OCI-LY7 (cell line): Measurements from ENCODE around the gene MED25. TPM values are rescaled to one million over a fixed set of nuclear protein-coding genes. Genes with fewer than 3 reads are reported as not detected.
A peak's percentile ranks its signal among the peaks of the same experiment; 100 is the strongest.

Experiments
- BruUV-seq: library from RNA; stranded (reverse); fragments of 400-500 nt; replicated peaks from 2 replicates; lab custom pipeline; 2021; lab: Mats Ljungman, UMichigan
- CTCF ChIA-PET: fragments of 300-600 bp; sonication (Branson Sonifier 250); formaldehyde crosslinking; loops from one replicate; lab custom pipeline; 2022; ENCODE audit warnings: antibody characterized with exemption; ENCODE audit not compliant: unreplicated experiment; lab: Charles Lee
- POLR2A ChIA-PET: fragments of 300-600 bp; sonication (Branson Sonifier 250); formaldehyde crosslinking; loops from one replicate; lab custom pipeline; 2022; ENCODE audit warnings: antibody characterized with exemption; lab: Charles Lee
- DNase-seq: peaks from one replicate; pipeline ENCODE4 v3.0.0-alpha.2; 2015; ENCODE audit warnings: low spot score
- H2AFZ ChIP-seq: fragments of 200-600 bp; sonication (generic), shearing (Covaris generic); 2 replicates; pipeline ENCODE4 v1.6.1; 2014; ENCODE audit warnings: mild to moderate bottlenecking, antibody characterized with exemption, low read length, moderate library complexity
- H3K27ac ChIP-seq: fragments of 200-600 bp; sonication (generic); 2 replicates; pipeline ENCODE4 v1.5.1; 2014; ENCODE audit warnings: mixed run types, low read depth, mild to moderate bottlenecking, moderate library complexity, low read length, inconsistent platforms; ENCODE audit not compliant: poor library complexity, severe bottlenecking
- H3K36me3 ChIP-seq: fragments of 200-600 bp; sonication (generic); 2 replicates; pipeline ENCODE4 v1.6.1; 2014; ENCODE audit warnings: mild to moderate bottlenecking, antibody characterized with exemption, low read length, moderate library complexity, mixed read lengths; ENCODE audit not compliant: insufficient read depth
- H3K4me1 ChIP-seq: fragments of 200-600 bp; sonication (generic); 2 replicates; pipeline ENCODE4 v1.5.1; 2014; ENCODE audit warnings: mild to moderate bottlenecking, low read length; ENCODE audit not compliant: insufficient read depth, poor library complexity, severe bottlenecking
- H3K4me2 ChIP-seq: fragments of 200-600 bp; sonication (generic); 2 replicates; pipeline ENCODE4 v1.6.1; 2014; ENCODE audit warnings: mild to moderate bottlenecking, low read length
- H3K4me3 ChIP-seq: fragments of 200-600 bp; sonication (generic); 2 replicates; pipeline ENCODE4 v1.5.1; 2014; ENCODE audit warnings: mild to moderate bottlenecking, low read depth, low read length; ENCODE audit not compliant: poor library complexity, severe bottlenecking
- H3K79me2 ChIP-seq: fragments of 200-600 bp; sonication (generic); 2 replicates; pipeline ENCODE4 v1.6.1; 2016; ENCODE audit warnings: low read depth, mild to moderate bottlenecking, low read length, moderate library complexity, mixed read lengths; ENCODE audit not compliant: insufficient read depth
- H3K9me2 ChIP-seq: fragments of 200-600 bp; sonication (generic); 2 replicates; pipeline ENCODE4 v1.6.1; 2016; ENCODE audit warnings: mild to moderate bottlenecking, low read length, mixed read lengths; ENCODE audit not compliant: insufficient read depth
- H3K9me3 ChIP-seq: fragments of 200-600 bp; sonication (generic); 2 replicates; pipeline ENCODE4 v1.6.1; 2014; ENCODE audit warnings: mild to moderate bottlenecking, mixed run types, low read length, mixed read lengths
- H4K20me1 ChIP-seq: fragments of 200-600 bp; sonication (generic); 2 replicates; pipeline ENCODE4 v1.6.1; 2014; ENCODE audit warnings: mild to moderate bottlenecking, antibody characterized with exemption, low read length, moderate library complexity, mixed read lengths; ENCODE audit not compliant: insufficient read depth
- EZH2phosphoT487 ChIP-seq: fragments of 200-600 bp; sonication (generic); IDR thresholded peaks from 2 replicates; pipeline ENCODE4 v1.6.1; 2018; ENCODE audit warnings: low read depth, borderline replicate concordance, mild to moderate bottlenecking, mixed run types, antibody characterized with exemption, low read length, moderate library complexity, mixed read lengths
- intact Hi-C: fragments of 100-400 bp; cut with micrococcal nuclease; formaldehyde crosslinking; loops from one replicate; pipeline ENCODE4 v1.10.0; 2022; ENCODE audit not compliant: unreplicated experiment
- total RNA-seq, 2 experiments: library from RNA; depleted of rRNA in 1 of 2; stranded (reverse); fragments of >200 nt in 1 of 2; shearing (Covaris generic) in 1 of 2; gene quantifications; 2 replicates each; pipeline ENCODE4 v1.2.3, GENCODE V29; 2014 to 2022
- TF ChIP-seq, protein P1 (sequence below): fragments of 200-600 bp; sonication (generic); conservative IDR thresholded peaks from 2 replicates; pipeline ENCODE4 v1.5.1; 2014; ENCODE audit warnings: mild to moderate bottlenecking, antibody characterized with exemption, low read length, moderate library complexity, mixed read lengths

MED25 gene
- total RNA-seq, 2 experiments from 2014 or later: 85.1 to 111 TPM

DNA sequence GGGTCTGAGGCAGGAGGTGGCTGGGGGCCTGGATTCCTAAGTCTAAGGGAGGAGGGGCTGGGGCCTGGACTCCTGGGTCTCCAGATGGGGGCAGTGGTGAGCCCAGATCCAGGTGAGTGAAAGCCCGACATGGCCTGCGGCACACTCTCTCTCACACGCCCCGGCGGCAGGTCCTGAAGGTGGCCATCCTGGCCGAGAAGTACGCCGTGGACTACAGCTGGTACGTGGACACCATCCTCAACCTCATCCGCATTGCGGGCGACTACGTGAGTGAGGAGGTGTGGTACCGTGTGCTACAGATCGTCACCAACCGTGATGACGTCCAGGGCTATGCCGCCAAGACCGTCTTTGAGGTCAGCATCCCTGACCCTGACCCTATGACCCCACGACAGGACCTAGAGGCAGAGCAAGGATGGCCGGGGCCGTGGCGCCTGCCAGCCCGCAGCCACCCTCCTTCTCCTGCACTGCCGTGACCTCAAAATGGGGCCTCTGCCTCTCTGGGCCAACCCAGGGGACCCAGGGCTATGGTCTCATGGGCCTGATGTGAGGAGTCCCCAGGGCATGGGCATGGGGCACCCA is 18.2 kb upstream of the MED25 start:
- no peak overlapping the region for H3K27ac ChIP-seq
- no peak overlapping the region for H3K4me3 ChIP-seq
- H3K79me2 ChIP-seq: no peaks in the 10 kb centered on the region
- no peaks in the 10 kb centered on the region for H4K20me1 ChIP-seq
- no peaks in the 10 kb centered on the region for H3K9me3 ChIP-seq
- peaks cover 84% of the 10 kb centered on the region for H3K36me3 ChIP-seq
- no peak overlapping the region for H2AFZ ChIP-seq
- CTCF ChIA-PET: interaction anchor here (0.6 kb wide), 1 partner anchor 539 kb away, joined by 3 read pairs; no protein-coding TSS in a partner anchor
- no peak overlapping the region for H3K4me2 ChIP-seq
- POLR2A ChIA-PET: no interaction called here
- DNase-seq: peak; percentile 17
- no peaks in the 10 kb centered on the region for H3K4me1 ChIP-seq
- no peak for TF ChIP-seq EZH2phosphoT487
- TF ChIP-seq, protein P1, sequence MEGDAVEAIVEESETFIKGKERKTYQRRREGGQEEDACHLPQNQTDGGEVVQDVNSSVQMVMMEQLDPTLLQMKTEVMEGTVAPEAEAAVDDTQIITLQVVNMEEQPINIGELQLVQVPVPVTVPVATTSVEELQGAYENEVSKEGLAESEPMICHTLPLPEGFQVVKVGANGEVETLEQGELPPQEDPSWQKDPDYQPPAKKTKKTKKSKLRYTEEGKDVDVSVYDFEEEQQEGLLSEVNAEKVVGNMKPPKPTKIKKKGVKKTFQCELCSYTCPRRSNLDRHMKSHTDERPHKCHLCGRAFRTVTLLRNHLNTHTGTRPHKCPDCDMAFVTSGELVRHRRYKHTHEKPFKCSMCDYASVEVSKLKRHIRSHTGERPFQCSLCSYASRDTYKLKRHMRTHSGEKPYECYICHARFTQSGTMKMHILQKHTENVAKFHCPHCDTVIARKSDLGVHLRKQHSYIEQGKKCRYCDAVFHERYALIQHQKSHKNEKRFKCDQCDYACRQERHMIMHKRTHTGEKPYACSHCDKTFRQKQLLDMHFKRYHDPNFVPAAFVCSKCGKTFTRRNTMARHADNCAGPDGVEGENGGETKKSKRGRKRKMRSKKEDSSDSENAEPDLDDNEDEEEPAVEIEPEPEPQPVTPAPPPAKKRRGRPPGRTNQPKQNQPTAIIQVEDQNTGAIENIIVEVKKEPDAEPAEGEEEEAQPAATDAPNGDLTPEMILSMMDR: peak; percentile 57
- H3K9me2 ChIP-seq: no peaks in the 10 kb centered on the region
- intact Hi-C loops: no loop called here
- no TSS peak for BruUV-seq

DNA sequence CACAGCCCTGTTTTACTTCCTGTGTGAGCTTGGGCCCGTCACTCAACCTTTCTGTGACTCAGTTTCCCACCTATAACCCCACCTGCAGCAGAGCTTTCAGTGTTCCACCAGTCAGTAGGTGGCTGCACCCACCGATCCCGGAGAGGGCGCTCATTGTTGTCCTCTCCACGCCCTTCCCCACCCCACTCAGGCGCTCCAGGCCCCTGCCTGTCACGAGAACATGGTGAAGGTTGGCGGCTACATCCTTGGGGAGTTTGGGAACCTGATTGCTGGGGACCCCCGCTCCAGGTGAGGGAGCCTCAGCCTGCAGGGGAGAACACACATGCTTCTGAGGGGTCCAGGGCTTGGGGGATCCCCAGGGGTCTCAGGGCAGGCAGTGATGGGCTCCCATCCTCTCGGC is 17.3 kb upstream of the MED25 start:
- Histone ChIP-seq H3K9me2 (no peaks in the 10 kb centered on the region), H3K4me1 (no peaks in the 10 kb centered on the region), H3K79me2 (no peaks in the 10 kb centered on the region), H3K27ac (no peak overlapping the region), H4K20me1 (no peaks in the 10 kb centered on the region), H2AFZ (no peak overlapping the region), H3K4me3 (no peak overlapping the region), H3K9me3 (no peaks in the 10 kb centered on the region), H3K36me3 (peaks cover 81% of the 10 kb centered on the region), H3K4me2 (no peak overlapping the region)
- no peak for DNase-seq
- BruUV-seq: no TSS peak
- TF ChIP-seq, protein P1: no peak
- CTCF ChIA-PET: no interaction called here
- POLR2A ChIA-PET: no interaction called here
- intact Hi-C loops: no loop called here

DNA sequence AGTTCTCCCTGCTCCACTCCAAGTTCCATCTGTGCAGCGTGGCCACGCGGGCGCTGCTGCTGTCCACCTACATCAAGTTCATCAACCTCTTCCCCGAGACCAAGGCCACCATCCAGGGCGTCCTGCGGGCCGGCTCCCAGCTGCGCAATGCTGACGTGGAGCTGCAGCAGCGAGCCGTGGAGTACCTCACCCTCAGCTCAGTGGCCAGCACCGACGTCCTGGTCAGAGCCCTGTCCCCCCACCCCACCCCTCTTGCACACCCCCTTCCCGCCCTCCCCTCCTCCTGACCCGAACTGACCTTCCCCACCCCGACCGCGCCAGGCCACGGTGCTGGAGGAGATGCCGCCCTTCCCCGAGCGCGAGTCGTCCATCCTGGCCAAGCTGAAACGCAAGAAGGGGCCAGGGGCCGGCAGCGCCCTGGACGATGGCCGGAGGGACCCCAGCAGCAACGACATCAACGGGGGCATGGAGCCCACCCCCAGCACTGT is 16.6 kb upstream of the MED25 start:
- no TSS peak for BruUV-seq
- POLR2A ChIA-PET: no interaction called here

More for the DNA sequence above, 16.6 kb upstream of the MED25 start:
- H3K9me3 ChIP-seq: no peaks in the 10 kb centered on the region
- no peaks in the 10 kb centered on the region for H4K20me1 ChIP-seq
- H3K9me2 ChIP-seq: no peaks in the 10 kb centered on the region
- CTCF ChIA-PET: no interaction called here
- H3K27ac ChIP-seq: no peak overlapping the region
- TF ChIP-seq, protein P1: no peak
- no peak for TF ChIP-seq EZH2phosphoT487
- H2AFZ ChIP-seq: no peak overlapping the region
- H3K4me2 ChIP-seq: no peak overlapping the region
- no peaks in the 10 kb centered on the region for H3K79me2 ChIP-seq
- peaks cover 81% of the 10 kb centered on the region for H3K36me3 ChIP-seq
- intact Hi-C loops: no loop called here
- H3K4me3 ChIP-seq: no peak overlapping the region
- H3K4me1 ChIP-seq: no peaks in the 10 kb centered on the region
- DNase-seq: no peak
